Epithelial cell of proximal tubule (primary cell): ENCODE data around the gene RNF214. TPM values are rescaled to one million over a fixed set of nuclear protein-coding genes. Genes with fewer than 3 reads are reported as not detected.
"Not testable (repeated sequence)": the region's sequence is repeated elsewhere in the genome, so short reads cannot be mapped to it uniquely, and the experiment has no call there.

Source experiments
- DNase-seq: peaks from one replicate; pipeline ENCODE4 v3.0.0-alpha.2; 2011; ENCODE audit warnings: low read depth
- H3K4me3 ChIP-seq: 2 replicates; pipeline ENCODE4 v1.5.1; 2011; ENCODE audit warnings: low read depth, mild to moderate bottlenecking, low read length
- CTCF ChIP-seq: conservative IDR thresholded peaks from 2 replicates; pipeline ENCODE4 v1.5.1; 2012; ENCODE audit warnings: low read depth, mild to moderate bottlenecking, low read length
- total RNA-seq: library from RNA; depleted of rRNA; stranded (reverse); fragments of >200 nt; gene quantifications from 2 replicates; pipeline ENCODE4 v1.2.3, GENCODE V29; 2015

Gene RNF214
- 6.5 and 9.7 TPM in 2 replicates for total RNA-seq

GRCh38 chr11:117232092-117232878 is at the start of gene RNF214:
RNF214 (plus strand) TSS chr11:117232671; CDS start chr11:117234273, 1,602 bp downstream.
- peak; percentile 68 for TF ChIP-seq CTCF
- DNase-seq, result no peak
- H3K4me3 ChIP-seq, result peak within 1 kb of the TSS; percentile 82

GRCh38 chr11:117183178-117183577 is 49.3 kb upstream of the RNF214 start:
- not testable (repeated sequence) for H3K4me3 ChIP-seq, DNase-seq

GRCh38 chr11:117183724-117184349 is 48.6 kb upstream of the RNF214 start:
- TF ChIP-seq CTCF, result no peak
- no peak overlapping the region for H3K4me3 ChIP-seq
- no peak for DNase-seq

- no peak for TF ChIP-seq CTCF
- no peak for DNase-seq
- H3K4me3 ChIP-seq, result no peak overlapping the region
Measured at GRCh38 chr11:117185736-117186430, 46.6 kb upstream of the RNF214 start.

GRCh38 chr11:117186431-117186761 is 46.1 kb upstream of the RNF214 start:
- DNase-seq, result no peak
- TF ChIP-seq CTCF, result no peak
- no peak overlapping the region for H3K4me3 ChIP-seq

- no peak overlapping the region for H3K4me3 ChIP-seq
- TF ChIP-seq CTCF, result no peak
- DNase-seq, result no peak
Measured at GRCh38 chr11:117187007-117187406, 45.5 kb upstream of the RNF214 start.

GRCh38 chr11:117187428-117187798 is 45.1 kb upstream of the RNF214 start:
- H3K4me3 ChIP-seq, result no peak overlapping the region
- TF ChIP-seq CTCF, result no peak
- no peak for DNase-seq
